Measurements from ENCODE around the gene SLC48A1.

DNA sequence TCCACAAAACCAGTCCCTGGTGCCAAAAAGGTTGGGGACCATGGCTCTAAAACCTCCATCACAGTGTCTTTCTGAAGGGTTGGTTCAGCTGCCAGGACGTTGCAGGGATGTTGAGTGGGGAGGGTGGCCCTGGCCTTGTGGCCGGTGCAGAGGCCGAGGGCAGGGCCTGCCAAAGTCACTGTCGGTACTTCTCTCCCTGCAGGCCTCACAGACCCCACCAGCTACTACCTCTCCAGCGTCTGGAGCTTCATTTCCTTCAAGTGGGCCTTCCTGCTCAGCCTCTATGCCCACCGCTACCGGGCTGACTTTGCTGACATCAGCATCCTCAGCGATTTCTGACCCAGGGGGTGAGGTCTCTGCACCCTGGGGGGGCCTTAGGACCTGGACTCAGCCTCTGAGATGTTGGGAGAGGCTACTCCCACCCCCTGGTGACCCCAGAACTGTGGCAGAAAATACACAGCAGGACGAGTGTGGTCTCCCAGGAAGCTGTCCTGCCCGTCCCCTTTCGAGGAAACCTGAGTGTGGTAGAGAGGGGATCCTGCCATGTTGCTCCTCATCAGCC, 7.0 kb downstream of the SLC48A1 start:
- TF ChIP-seq, protein P1, sequence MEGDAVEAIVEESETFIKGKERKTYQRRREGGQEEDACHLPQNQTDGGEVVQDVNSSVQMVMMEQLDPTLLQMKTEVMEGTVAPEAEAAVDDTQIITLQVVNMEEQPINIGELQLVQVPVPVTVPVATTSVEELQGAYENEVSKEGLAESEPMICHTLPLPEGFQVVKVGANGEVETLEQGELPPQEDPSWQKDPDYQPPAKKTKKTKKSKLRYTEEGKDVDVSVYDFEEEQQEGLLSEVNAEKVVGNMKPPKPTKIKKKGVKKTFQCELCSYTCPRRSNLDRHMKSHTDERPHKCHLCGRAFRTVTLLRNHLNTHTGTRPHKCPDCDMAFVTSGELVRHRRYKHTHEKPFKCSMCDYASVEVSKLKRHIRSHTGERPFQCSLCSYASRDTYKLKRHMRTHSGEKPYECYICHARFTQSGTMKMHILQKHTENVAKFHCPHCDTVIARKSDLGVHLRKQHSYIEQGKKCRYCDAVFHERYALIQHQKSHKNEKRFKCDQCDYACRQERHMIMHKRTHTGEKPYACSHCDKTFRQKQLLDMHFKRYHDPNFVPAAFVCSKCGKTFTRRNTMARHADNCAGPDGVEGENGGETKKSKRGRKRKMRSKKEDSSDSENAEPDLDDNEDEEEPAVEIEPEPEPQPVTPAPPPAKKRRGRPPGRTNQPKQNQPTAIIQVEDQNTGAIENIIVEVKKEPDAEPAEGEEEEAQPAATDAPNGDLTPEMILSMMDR (IDR thresholded peaks at IDR 0.05; ENCODE audit: low read length) = no peak
- no peak for TF ChIP-seq EZH2 (IDR thresholded peaks at IDR 0.05; ENCODE audit: borderline replicate concordance, low read length)

All from OCI-LY1 (cell line).